AG09309 (cell line): Measurements from ENCODE around the gene STX8.

ENCODE experiments used
- DNase-seq: peaks from one replicate; pipeline ENCODE4 v3.0.0-alpha.2; 2010; ENCODE audit warnings: low read depth
- H3K4me3 ChIP-seq: 2 replicates; pipeline ENCODE4 v1.5.1; 2011; ENCODE audit warnings: mild to moderate bottlenecking, low read depth, low read length, moderate library complexity; ENCODE audit not compliant: control insufficient read depth
- CTCF ChIP-seq: IDR thresholded peaks from 2 replicates; pipeline ENCODE4 v1.5.1; 2011; ENCODE audit warnings: mild to moderate bottlenecking, low read depth, low read length, inconsistent platforms; ENCODE audit not compliant: insufficient read depth, control insufficient read depth; ENCODE audit errors: missing control alignments

STX8 gene

GRCh38 chr17:9206741-9207332 is 368.8 kb downstream of the STX8 start:
- TF ChIP-seq CTCF, result no peak
- DNase-seq, result no peak
- H3K4me3 ChIP-seq, result no peak overlapping the region

GRCh38 chr17:9206410-9206703 is 369.3 kb downstream of the STX8 start:
- no peak for TF ChIP-seq CTCF
- H3K4me3 ChIP-seq, result no peak overlapping the region
- no peak for DNase-seq

GRCh38 chr17:9205520-9206409 is 369.9 kb downstream of the STX8 start:
- H3K4me3 ChIP-seq, result no peak overlapping the region
- no peak for TF ChIP-seq CTCF
- no peak for DNase-seq

GRCh38 chr17:9204637-9205329 is 370.8 kb downstream of the STX8 start:
- no peak for DNase-seq
- no peak for TF ChIP-seq CTCF
- no peak overlapping the region for H3K4me3 ChIP-seq

- H3K4me3 ChIP-seq, result no peak overlapping the region
- DNase-seq, result no peak
- TF ChIP-seq CTCF, result no peak
These were observed 371.7 kb downstream of the STX8 start for GRCh38 chr17:9203771-9204425.

GRCh38 chr17:9202532-9202931 is 373.1 kb downstream of the STX8 start:
- no peak for TF ChIP-seq CTCF
- no peak overlapping the region for H3K4me3 ChIP-seq
- peak; percentile 32 for DNase-seq
